ENCODE measurements around the gene NAA40. TPM values are rescaled to one million over a fixed set of nuclear protein-coding genes. Genes with fewer than 3 reads are reported as not detected.

Gene NAA40
- total RNA-seq, 2 experiments from 2014 or later = 30.4 to 33.6 TPM

DNA sequence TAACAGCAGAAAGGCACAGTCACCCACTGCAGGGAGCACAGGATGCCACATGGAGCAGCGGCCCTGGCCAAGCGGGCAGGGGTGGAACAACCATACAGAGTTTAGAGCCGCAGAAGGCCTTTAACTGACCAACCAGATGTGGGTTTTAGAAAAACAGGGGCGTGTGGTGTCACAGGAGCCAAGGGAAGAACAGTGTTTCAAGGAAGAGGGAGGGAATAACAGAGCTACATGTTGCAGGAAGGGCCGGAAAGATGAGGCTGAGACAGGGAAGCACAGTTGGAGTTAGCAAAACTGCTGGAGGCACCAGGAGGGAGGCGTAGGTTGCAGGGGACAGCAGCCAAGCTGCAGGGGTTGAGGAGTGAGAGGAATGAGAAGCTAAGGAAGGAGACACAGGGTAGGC lies 7.8 kb upstream of the NAA40 start:
- no peak overlapping the region for H3K4me3 Mint-ChIP-seq
- H3K27ac Mint-ChIP-seq = no peak overlapping the region
- no peaks in the 10 kb centered on the region for H3K9me3 Mint-ChIP-seq
- POLR2A ChIA-PET = no interaction called here
- H3K36me3 Mint-ChIP-seq (ENCODE audit: low read depth) = no peaks in the 10 kb centered on the region
- peaks cover 15% of the 10 kb centered on the region for H3K27me3 Mint-ChIP-seq
- H3K4me1 Mint-ChIP-seq = no peaks in the 10 kb centered on the region
- CTCF ChIA-PET = interaction anchor here (0.6 kb wide), 1 partner anchor 245 kb away, joined by 3 read pairs; no protein-coding TSS in a partner anchor
- DNase-seq = no peak

DNA sequence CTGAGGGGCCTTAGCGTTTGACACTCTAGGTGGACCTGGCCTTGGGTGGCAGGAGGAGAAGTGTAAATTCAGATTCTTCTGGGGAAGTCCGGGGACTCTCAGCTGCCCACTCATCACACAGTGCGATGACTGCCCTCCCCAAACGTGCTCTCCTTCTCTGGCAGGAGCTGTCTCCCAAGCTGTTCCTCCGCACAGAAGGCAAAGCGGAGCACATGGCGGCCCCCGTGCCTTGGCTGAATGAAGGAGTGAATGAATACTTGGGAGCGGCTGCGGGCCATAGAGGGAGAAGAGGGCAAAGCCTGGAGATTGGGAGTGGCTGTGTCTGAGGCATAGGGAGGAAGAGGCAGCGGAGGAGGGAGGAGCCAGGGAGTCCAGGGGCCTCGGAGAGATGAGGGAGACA lies 6.9 kb upstream of the NAA40 start:
- H3K27me3 Mint-ChIP-seq = peaks cover 12% of the 10 kb centered on the region
- H3K36me3 Mint-ChIP-seq (ENCODE audit: low read depth) = no peaks in the 10 kb centered on the region
- no peak overlapping the region for H3K27ac Mint-ChIP-seq
- CTCF ChIA-PET = interaction anchor here (0.6 kb wide), 1 partner anchor 245 kb away, joined by 3 read pairs; no protein-coding TSS in a partner anchor
- POLR2A ChIA-PET = no interaction called here
- H3K4me3 Mint-ChIP-seq = no peak overlapping the region
- no peak for DNase-seq
- no peaks in the 10 kb centered on the region for H3K4me1 Mint-ChIP-seq
- H3K9me3 Mint-ChIP-seq = no peaks in the 10 kb centered on the region

DNA sequence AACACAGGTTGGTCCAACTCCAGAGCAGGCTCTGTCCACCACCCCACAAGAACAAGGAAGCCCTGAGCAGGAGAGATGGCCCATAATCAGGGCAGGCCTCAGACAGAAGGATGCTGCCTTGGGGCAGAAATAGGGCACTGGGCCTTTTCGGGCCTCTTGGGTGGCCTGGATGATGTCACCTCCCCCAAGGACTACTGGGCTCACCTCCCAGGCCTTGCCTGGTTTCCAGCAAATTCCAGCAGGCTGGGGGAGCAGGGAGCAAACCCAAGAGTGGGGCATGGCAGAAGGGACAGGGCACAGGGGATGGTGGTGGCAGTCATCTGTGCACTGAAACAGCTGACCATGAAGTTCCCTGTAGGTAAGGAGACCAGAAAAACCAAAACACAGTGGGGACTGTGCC lies 5.3 kb upstream of the NAA40 start:
- ChIA-PET POLR2A (no interaction called here), CTCF (no interaction called here)
- H3K36me3 Mint-ChIP-seq (ENCODE audit: low read depth) = no peaks in the 10 kb centered on the region
- DNase-seq = no peak
- H3K9me3 Mint-ChIP-seq = no peaks in the 10 kb centered on the region
- no peak overlapping the region for H3K27ac Mint-ChIP-seq
- no peak overlapping the region for H3K4me3 Mint-ChIP-seq
- H3K4me1 Mint-ChIP-seq = peaks cover 11% of the 10 kb centered on the region
- H3K27me3 Mint-ChIP-seq = peaks cover 9% of the 10 kb centered on the region

DNA sequence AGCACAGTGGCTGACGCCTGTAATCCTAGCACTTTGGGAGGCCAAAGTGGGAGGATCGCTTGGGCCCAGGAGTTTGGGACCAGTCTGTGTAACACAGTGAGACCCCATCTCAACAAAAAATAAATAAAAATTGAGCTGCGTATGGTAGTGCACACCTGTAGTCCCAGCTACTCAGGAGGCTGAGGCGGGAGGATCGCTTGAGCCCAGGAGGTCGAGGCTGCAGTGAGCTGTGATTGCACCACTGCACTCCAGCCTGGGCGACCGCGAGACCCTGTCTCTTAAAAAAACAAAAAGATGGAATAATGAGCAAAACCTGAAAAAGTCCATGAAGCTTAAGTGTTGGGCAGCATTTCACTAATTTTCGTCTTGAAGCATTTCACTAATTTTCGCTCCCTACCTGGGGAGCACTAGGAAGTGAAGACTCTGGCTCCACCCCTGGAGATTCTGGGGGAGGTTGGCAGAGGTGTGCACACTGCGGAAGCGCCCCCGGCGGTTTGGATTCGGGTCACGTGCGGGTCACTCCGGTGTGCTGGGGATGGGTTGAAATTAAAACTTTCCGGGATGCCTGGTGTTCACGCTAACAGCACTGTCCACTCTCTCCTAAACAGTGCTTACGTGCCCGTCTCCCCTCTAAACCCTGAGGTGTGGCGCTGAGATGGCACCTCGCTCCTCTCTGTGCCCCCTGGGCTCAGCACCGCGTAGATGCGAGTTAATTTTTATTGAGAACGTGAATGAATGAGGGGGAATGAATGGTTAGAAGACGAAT lies 906 bp upstream of the NAA40 start:
- no peaks in the 10 kb centered on the region for H3K9me3 Mint-ChIP-seq
- H3K4me3 Mint-ChIP-seq = peak overlapping the region; percentile 80
- H3K4me1 Mint-ChIP-seq = peaks cover 33% of the 10 kb centered on the region
- CTCF ChIA-PET = interaction anchor here (0.7 to 1.5 kb wide), 3 partner anchors 8 to 100 kb away, joined by 3 to 4 read pairs (median 3); no protein-coding TSS in a partner anchor
- H3K36me3 Mint-ChIP-seq (ENCODE audit: low read depth) = peaks cover 9% of the 10 kb centered on the region
- peaks cover 2% of the 10 kb centered on the region for H3K27me3 Mint-ChIP-seq
- peak overlapping the region; percentile 73 for H3K27ac Mint-ChIP-seq
- POLR2A ChIA-PET = no interaction called here
- no peak for DNase-seq

DNA sequence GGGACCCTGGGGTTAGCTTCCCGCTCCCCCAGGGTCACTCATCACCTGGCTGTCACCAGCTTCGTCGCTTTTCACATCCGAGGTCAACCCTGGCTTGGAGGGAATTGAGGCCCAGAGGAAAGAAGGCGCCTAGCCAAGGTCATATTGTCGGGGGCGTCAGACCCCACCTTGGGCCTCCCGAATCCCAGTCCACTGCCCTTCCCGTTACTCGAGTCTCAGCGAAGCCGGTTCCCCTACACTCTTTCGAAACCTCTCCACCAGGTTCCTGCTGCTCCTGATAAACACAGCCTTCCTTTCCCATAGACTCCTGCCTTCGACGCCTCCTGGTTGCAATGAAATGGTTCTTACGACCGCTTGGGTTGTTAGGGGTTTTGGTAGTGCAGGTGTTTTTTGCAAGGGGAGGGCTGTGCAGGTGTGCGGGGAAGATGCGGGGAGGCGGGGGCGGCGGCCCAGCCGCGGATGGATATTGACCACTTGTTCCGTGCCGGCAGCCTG lies 642 bp downstream of the NAA40 start:
- Mint-ChIP-seq H3K36me3 (ENCODE audit: low read depth) (peaks cover 9% of the 10 kb centered on the region), H3K9me3 (no peaks in the 10 kb centered on the region), H3K4me1 (peaks cover 33% of the 10 kb centered on the region), H3K4me3 (peak overlapping the region; percentile 80), H3K27me3 (peaks cover 2% of the 10 kb centered on the region), H3K27ac (peak overlapping the region; percentile 76)
- CTCF ChIA-PET = interaction anchor here (1.4 kb wide), 1 partner anchor 102 kb away, joined by 3 read pairs; no protein-coding TSS in a partner anchor
- POLR2A ChIA-PET = no interaction called here
- no peak for DNase-seq

DNA sequence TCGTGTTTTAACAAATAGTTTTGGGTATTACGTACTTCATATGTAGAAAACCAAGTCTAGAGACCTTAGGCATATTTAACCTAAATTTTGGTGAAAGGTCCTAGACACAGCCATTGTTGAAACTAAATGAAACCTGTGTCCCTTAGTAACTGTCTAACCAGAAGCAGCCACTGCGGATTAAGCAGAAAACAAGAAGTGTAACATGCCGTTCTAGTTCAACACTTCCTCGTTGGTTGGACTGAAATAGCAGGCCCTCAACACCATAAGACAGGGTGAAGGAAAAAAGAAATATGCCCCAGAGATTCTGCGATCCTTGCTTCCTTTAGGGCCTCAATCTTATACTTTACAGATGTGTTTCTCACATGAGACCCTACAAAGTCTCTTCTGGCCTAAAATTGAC lies 2.0 kb downstream of the NAA40 start:
- CTCF ChIA-PET = no interaction called here
- Mint-ChIP-seq H3K27ac (no peak overlapping the region), H3K9me3 (no peaks in the 10 kb centered on the region), H3K27me3 (no peaks in the 10 kb centered on the region), H3K4me1 (peaks cover 33% of the 10 kb centered on the region), H3K4me3 (peak overlapping the region; percentile 80), H3K36me3 (ENCODE audit: low read depth) (peaks cover 9% of the 10 kb centered on the region)
- POLR2A ChIA-PET = no interaction called here
- DNase-seq = no peak

DNA sequence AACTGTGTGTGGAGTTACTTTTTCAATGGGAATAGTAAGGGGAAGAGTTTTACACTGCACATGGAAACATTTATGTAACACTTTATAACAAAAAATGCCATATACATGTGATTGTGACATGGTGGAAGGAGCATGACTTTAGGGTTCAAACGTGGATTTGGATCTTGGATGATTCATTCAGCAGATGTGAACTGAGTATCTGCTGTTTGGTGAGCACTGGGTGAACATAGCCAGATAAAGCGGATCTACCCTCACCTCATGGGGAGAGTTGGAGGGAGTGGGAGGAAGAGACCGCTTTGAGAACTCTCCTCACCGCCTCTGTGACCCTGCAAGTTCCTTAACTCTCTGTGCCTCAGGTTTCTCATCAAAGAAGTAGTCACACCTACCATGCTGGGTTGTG lies 3.1 kb downstream of the NAA40 start:
- CTCF ChIA-PET = interaction anchor here (1.2 kb wide), 1 partner anchor 13 kb away, joined by 3 read pairs; no protein-coding TSS in a partner anchor
- Mint-ChIP-seq H3K27ac (no peak overlapping the region), H3K4me1 (peaks cover 35% of the 10 kb centered on the region), H3K27me3 (no peaks in the 10 kb centered on the region), H3K4me3 (no peak overlapping the region), H3K36me3 (ENCODE audit: low read depth) (peaks cover 13% of the 10 kb centered on the region), H3K9me3 (no peaks in the 10 kb centered on the region)
- POLR2A ChIA-PET = no interaction called here
- no peak for DNase-seq

DNA sequence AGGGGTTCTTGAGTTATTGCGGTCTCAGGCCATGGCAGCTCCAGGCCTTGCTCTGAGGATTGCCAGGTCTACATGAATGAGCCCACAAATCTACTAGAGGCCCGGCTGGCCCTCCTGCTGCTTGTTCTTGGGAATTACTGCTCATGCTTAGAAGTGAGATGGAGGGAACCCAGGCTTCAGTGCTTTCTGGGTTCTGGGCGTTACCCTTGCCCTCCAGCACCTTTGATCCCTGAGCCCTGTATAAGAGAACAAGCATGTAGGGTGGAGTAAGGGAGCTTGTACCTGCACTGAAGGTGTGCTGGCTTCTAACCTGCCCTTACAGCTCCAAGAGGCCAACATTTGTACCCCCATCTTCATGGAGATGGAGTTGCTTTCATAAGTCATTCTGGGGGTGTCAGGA lies 4.0 kb downstream of the NAA40 start:
- ChIA-PET CTCF (interaction anchor here (0.5 to 1.3 kb wide), 4 partner anchors 9 to 635 kb away, joined by 3 to 5 read pairs (median 4); no protein-coding TSS in a partner anchor), POLR2A (no interaction called here)
- Mint-ChIP-seq H3K4me1 (peaks cover 31% of the 10 kb centered on the region), H3K36me3 (ENCODE audit: low read depth) (peaks cover 16% of the 10 kb centered on the region), H3K27ac (no peak overlapping the region), H3K27me3 (no peaks in the 10 kb centered on the region), H3K4me3 (no peak overlapping the region), H3K9me3 (no peaks in the 10 kb centered on the region)
- DNase-seq = no peak

DNA sequence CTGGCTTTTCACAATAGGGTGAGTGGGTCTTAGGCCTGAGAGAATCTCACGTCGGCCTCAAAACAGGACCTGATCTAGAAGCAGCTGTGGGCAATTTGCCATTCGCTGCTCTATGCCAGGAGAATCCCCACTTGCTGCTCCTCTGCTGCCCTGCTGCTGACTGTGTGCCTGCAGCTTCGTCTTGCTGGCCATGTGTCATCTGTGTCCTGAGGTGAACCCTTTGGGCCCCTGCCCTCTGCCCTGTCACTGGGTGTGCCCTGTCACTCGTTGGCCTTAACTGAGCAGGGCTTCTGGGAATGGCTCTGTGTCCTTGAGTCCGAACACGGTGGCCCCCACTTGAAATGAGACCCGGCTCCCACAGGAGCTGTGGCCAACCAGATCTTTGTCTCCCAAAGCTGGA lies 6.2 kb downstream of the NAA40 start:
- no peak for DNase-seq
- Mint-ChIP-seq H3K9me3 (no peaks in the 10 kb centered on the region), H3K4me1 (peaks cover 22% of the 10 kb centered on the region), H3K36me3 (ENCODE audit: low read depth) (peaks cover 13% of the 10 kb centered on the region), H3K4me3 (no peak overlapping the region), H3K27me3 (no peaks in the 10 kb centered on the region), H3K27ac (no peak overlapping the region)
- ChIA-PET POLR2A (interaction anchor here (1.1 kb wide), 1 partner anchor 107 kb away, joined by 3 read pairs; no protein-coding TSS in a partner anchor), CTCF (interaction anchor here (0.7 to 3.8 kb wide), 14 partner anchors 8 to 360 kb away, joined by 3 to 29 read pairs (median 4); partner anchors contain the start of genes ESRRA and MARK2)

DNA sequence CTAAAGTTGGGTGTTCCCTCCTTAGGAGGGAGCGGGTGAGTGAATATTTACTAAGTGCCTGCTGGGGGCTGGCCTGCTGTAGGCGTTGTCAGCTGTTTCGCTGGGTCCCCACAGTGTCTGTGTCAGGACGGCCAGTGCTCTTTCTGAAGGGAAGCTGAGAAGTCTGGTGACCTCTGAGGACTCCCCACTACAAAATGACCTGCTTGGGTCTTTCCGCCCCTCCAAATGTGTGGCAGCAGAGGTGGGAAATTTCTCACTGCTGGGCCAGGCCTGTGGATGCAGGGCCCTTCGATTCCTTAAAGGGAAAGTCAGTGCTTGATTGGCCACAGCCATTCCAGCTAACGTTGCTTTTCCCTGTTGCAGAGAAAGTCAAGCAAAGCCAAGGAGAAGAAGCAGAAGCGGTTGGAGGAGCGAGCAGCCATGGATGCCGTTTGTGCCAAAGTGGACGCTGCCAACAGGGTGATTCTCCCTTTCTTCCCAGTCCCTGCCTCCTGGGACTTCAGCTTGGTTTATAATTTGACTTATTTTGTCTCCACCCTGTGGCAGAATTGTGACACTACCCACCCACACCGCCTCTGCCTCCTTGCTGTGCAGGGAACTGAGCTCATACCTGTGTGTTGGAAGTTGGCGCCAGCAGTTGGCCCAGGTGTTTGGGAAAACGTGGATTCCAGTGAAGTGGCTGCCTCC lies 6.8 kb downstream of the NAA40 start:
- peak; percentile 64 for DNase-seq
- ChIA-PET CTCF (interaction anchor here (0.5 to 3.8 kb wide), 19 partner anchors 9 to 360 kb away, joined by 3 to 29 read pairs (median 4); partner anchors contain the start of genes ESRRA and MARK2), POLR2A (interaction anchor here (1.1 kb wide), 1 partner anchor 107 kb away, joined by 3 read pairs; no protein-coding TSS in a partner anchor)
- Mint-ChIP-seq H3K36me3 (ENCODE audit: low read depth) (peaks cover 14% of the 10 kb centered on the region), H3K27me3 (no peaks in the 10 kb centered on the region), H3K4me3 (no peak overlapping the region), H3K27ac (no peak overlapping the region), H3K9me3 (no peaks in the 10 kb centered on the region), H3K4me1 (peaks cover 18% of the 10 kb centered on the region)

DNA sequence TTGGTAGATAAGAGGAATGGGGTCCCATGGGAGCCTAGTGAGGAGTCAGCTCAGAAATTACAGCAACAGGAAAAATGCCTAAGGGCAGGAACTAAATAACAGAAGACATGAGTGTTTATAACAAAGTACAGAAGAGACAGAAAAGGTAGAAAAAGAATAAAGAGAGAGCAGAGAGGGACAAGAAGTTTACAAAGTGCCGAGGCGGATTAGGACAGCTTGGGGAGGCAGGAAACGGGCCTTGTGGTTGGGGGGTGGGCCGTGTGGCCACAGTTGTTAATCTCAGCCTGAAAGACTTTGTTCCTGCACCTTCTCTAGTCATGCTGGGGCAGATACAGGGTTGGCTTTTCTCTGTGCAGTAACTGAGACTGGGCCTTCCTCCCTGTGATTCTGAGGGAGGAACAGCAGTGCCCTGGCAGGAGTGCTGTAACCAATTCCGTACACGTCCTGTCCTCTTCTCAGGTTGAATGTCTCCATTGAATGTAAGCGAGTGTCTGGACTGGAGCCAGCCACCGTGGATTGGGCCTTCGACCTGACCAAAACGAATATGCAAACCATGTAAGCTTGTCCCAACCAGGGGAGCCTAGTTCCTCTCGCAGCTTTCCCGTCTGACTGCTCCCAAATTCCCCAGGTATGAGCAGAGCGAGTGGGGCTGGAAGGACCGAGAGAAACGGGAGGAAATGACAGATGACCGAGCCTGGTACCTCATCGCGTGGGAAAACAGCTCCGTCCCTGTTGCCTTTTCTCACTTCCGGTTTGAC lies 13.2 kb downstream of the NAA40 start:
- peak; percentile 63 for DNase-seq
- H3K27me3 Mint-ChIP-seq = no peaks in the 10 kb centered on the region
- ChIA-PET POLR2A (interaction anchor here (0.5 kb wide), 1 partner anchor 27 kb away, joined by 3 read pairs; no protein-coding TSS in a partner anchor), CTCF (interaction anchor here (0.6 to 2.2 kb wide), 6 partner anchors 9 to 233 kb away, joined by 3 to 13 read pairs (median 4); no protein-coding TSS in a partner anchor)
- peak overlapping the region; percentile 83 for H3K27ac Mint-ChIP-seq
- peaks cover 46% of the 10 kb centered on the region for H3K36me3 Mint-ChIP-seq (ENCODE audit: low read depth)
- H3K9me3 Mint-ChIP-seq = no peaks in the 10 kb centered on the region
- peak overlapping the region; percentile 55 for H3K4me3 Mint-ChIP-seq
- H3K4me1 Mint-ChIP-seq = peaks cover 29% of the 10 kb centered on the region

DNA sequence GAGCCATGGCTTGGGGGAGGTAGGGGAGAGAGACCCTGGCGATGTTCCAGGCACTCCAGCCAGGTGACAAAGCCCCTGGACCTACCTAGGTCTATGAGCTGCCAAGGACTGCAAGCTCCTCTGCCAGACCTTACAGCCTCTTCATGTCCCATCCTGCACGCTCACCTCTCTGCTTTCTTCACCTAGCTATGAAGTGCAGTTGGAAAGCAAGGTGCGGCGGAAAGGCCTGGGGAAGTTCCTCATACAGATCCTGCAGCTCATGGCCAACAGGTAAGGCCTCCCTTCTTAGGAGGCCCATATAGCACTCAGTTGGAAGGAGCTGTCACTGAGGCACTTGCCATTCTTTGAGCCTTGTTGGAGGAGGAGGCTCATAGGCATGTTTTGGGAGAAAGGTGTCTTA lies 13.8 kb downstream of the NAA40 start:
- Mint-ChIP-seq H3K9me3 (no peaks in the 10 kb centered on the region), H3K27ac (peak overlapping the region; percentile 83), H3K4me1 (peaks cover 31% of the 10 kb centered on the region), H3K4me3 (peak overlapping the region; percentile 55), H3K36me3 (ENCODE audit: low read depth) (peaks cover 43% of the 10 kb centered on the region), H3K27me3 (no peaks in the 10 kb centered on the region)
- ChIA-PET CTCF (interaction anchor here (1.6 to 2.2 kb wide), 4 partner anchors 9 to 48 kb away, joined by 4 to 13 read pairs (median 5); no protein-coding TSS in a partner anchor), POLR2A (interaction anchor here (0.5 kb wide), 1 partner anchor 26 kb away, joined by 3 read pairs; no protein-coding TSS in a partner anchor)
- DNase-seq = no peak
